ENCODE measurements around the gene DBNDD2. TPM values are rescaled to one million over a fixed set of nuclear protein-coding genes. Genes with fewer than 3 reads are reported as not detected.
A peak's percentile ranks its signal among the peaks of the same experiment; 100 is the strongest.

Gene DBNDD2
- total RNA-seq, 2 experiments from 2014 or later, result 8.1 to 10.0 TPM

- POLR2A ChIA-PET, result interaction anchor here (0.6 to 1.8 kb wide), 6 partner anchors 13 to 469 kb away, joined by 3 to 13 read pairs (median 6); partner anchors contain the start of genes PIGT and SYS1
- no peaks in the 10 kb centered on the region for H3K9me3 Mint-ChIP-seq (ENCODE audit: insufficient read depth)
- H3K36me3 Mint-ChIP-seq (ENCODE audit: low read depth), result peaks cover 12% of the 10 kb centered on the region
- H3K27me3 Mint-ChIP-seq (ENCODE audit: low read depth), result peaks cover 1% of the 10 kb centered on the region
- peaks cover 28% of the 10 kb centered on the region for H3K4me1 Mint-ChIP-seq (ENCODE audit: low read depth)
- ATAC-seq, result peak; percentile 99
- DNase-seq, result peak; percentile 90
- H3K4me3 Mint-ChIP-seq, result peak overlapping the region; percentile 80
- CTCF ChIA-PET, result interaction anchor here (0.6 to 12.5 kb wide), 48 partner anchors 9 to 565 kb away, joined by 3 to 606 read pairs (median 6); partner anchors contain the start of genes DBNDD2, PIGT, SDC4 and SYS1
- H3K27ac Mint-ChIP-seq, result peak overlapping the region; percentile 61
Measured at GRCh38 chr20:45436732-45437485, 28.8 kb downstream of the DBNDD2 start.

DNA sequence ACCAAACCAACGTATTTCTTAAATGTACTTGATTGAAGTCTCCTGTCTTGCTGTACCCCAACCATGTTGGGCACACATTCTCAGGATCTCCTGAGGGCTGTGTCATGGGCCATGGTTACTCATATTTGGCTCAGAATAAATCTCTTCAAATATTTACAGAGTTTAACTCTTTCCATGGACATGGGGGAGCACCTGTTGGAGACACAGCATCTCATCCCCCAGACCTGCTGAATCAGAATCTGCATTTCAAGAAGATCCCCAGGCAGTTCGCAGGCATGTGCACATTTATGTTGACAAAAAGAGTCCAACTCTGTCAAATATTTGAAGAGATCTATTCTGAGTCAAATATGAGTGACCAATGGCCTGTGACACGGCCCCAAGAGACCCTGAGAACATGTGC is 32.3 kb downstream of the DBNDD2 start:
- no peak overlapping the region for H3K4me3 Mint-ChIP-seq
- no peak overlapping the region for H3K27ac Mint-ChIP-seq
- CTCF ChIA-PET, result interaction anchor here (0.6 to 12.5 kb wide), 5 partner anchors 10 to 355 kb away, joined by 3 to 606 read pairs (median 3); partner anchors contain the start of genes SYS1 and TP53TG5
- peaks cover 43% of the 10 kb centered on the region for H3K4me1 Mint-ChIP-seq (ENCODE audit: low read depth)
- H3K27me3 Mint-ChIP-seq (ENCODE audit: low read depth), result peaks cover 21% of the 10 kb centered on the region
- H3K36me3 Mint-ChIP-seq (ENCODE audit: low read depth), result no peaks in the 10 kb centered on the region
- no peak for DNase-seq
- POLR2A ChIA-PET, result interaction anchor here (0.6 kb wide), 1 partner anchor 68 kb away, joined by 3 read pairs; no protein-coding TSS in a partner anchor
- no peak for ATAC-seq
- H3K9me3 Mint-ChIP-seq (ENCODE audit: insufficient read depth), result no peaks in the 10 kb centered on the region

GRCh38 chr20:45440891-45441685 is 33.0 kb downstream of the DBNDD2 start:
- H3K9me3 Mint-ChIP-seq (ENCODE audit: insufficient read depth), result no peaks in the 10 kb centered on the region
- peaks cover 28% of the 10 kb centered on the region for H3K27me3 Mint-ChIP-seq (ENCODE audit: low read depth)
- no peak overlapping the region for H3K4me3 Mint-ChIP-seq
- DNase-seq (no peak), ATAC-seq (no peak)
- POLR2A ChIA-PET, result no interaction called here
- CTCF ChIA-PET, result interaction anchor here (12.5 kb wide), 1 partner anchor 72 kb away, joined by 606 read pairs; the partner anchor contains the start of genes SYS1 and TP53TG5
- peaks cover 49% of the 10 kb centered on the region for H3K4me1 Mint-ChIP-seq (ENCODE audit: low read depth)
- no peak overlapping the region for H3K27ac Mint-ChIP-seq
- no peaks in the 10 kb centered on the region for H3K36me3 Mint-ChIP-seq (ENCODE audit: low read depth)

DNA sequence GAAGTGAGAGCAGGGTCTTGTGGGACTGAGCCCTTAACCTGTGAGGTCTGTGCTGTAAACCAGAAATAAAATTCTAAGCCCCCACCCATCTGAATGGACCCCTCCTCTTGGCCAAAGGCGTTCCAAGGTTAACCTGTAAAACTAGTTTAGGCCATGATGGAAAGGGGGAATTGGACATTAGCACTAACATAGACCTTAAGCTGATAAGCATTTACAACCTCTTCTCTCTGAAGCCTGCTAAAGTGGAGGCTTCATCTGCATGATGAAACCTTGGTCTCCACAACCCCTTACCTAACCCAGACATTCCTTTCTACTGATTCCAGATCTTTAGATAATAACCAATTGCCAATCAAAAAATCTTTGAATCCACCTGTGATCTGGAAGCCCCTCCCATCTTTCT is 33.7 kb downstream of the DBNDD2 start:
- H3K9me3 Mint-ChIP-seq (ENCODE audit: insufficient read depth), result no peaks in the 10 kb centered on the region
- ATAC-seq (no peak), DNase-seq (no peak)
- H3K27ac Mint-ChIP-seq, result no peak overlapping the region
- H3K27me3 Mint-ChIP-seq (ENCODE audit: low read depth), result peaks cover 28% of the 10 kb centered on the region
- ChIA-PET POLR2A (no interaction called here), CTCF (no interaction called here)
- peaks cover 49% of the 10 kb centered on the region for H3K4me1 Mint-ChIP-seq (ENCODE audit: low read depth)
- no peaks in the 10 kb centered on the region for H3K36me3 Mint-ChIP-seq (ENCODE audit: low read depth)
- H3K4me3 Mint-ChIP-seq, result no peak overlapping the region

- peak overlapping the region; percentile 30 for H3K4me3 Mint-ChIP-seq
- H3K27ac Mint-ChIP-seq, result peak overlapping the region; percentile 74
- peak; percentile 76 for DNase-seq
- ChIA-PET POLR2A (interaction anchor here (1.0 to 1.7 kb wide), 2 partner anchors 8 to 81 kb away, joined by 3 to 4 read pairs; partner anchors contain the start of gene SYS1), CTCF (interaction anchor here (0.9 to 12.4 kb wide), 9 partner anchors 6 to 327 kb away, joined by 3 to 118 read pairs (median 7); partner anchors contain the start of gene SYS1)
- peaks cover 28% of the 10 kb centered on the region for H3K27me3 Mint-ChIP-seq (ENCODE audit: low read depth)
- ATAC-seq, result peak; percentile 74
- H3K36me3 Mint-ChIP-seq (ENCODE audit: low read depth), result no peaks in the 10 kb centered on the region
- H3K4me1 Mint-ChIP-seq (ENCODE audit: low read depth), result peaks cover 47% of the 10 kb centered on the region
- no peaks in the 10 kb centered on the region for H3K9me3 Mint-ChIP-seq (ENCODE audit: insufficient read depth)
Measured at GRCh38 chr20:45444050-45444449, 36.0 kb downstream of the DBNDD2 start.

GRCh38 chr20:45445805-45446562 is 37.9 kb downstream of the DBNDD2 start:
- H3K36me3 Mint-ChIP-seq (ENCODE audit: low read depth), result no peaks in the 10 kb centered on the region
- peaks cover 28% of the 10 kb centered on the region for H3K27me3 Mint-ChIP-seq (ENCODE audit: low read depth)
- CTCF ChIA-PET, result interaction anchor here (0.8 to 12.4 kb wide), 12 partner anchors 8 to 337 kb away, joined by 3 to 118 read pairs (median 4); partner anchors contain the start of gene SYS1
- DNase-seq (peak; percentile 51), ATAC-seq (peak; percentile 64)
- H3K4me3 Mint-ChIP-seq, result no peak overlapping the region
- POLR2A ChIA-PET, result no interaction called here
- no peak overlapping the region for H3K27ac Mint-ChIP-seq
- peaks cover 42% of the 10 kb centered on the region for H3K4me1 Mint-ChIP-seq (ENCODE audit: low read depth)
- H3K9me3 Mint-ChIP-seq (ENCODE audit: insufficient read depth), result no peaks in the 10 kb centered on the region

DNA sequence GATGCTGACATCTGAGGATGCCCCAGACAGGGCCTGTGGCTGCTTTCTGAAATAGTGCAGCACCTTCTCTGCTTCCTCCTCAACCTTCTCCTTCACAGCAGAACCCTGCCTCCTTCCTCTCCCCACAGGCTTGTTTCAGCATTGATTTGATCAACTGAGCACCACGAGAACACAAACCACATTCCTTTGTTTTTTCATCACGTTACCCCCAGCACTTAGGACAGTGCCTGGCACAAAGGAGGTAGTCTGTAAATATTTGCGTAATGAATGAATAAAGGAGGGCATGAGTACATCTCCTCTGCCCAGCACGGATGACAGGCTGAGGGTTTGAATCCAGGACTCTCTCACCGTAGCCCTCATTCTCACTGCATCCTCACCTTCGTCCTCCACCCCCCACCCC is 40.2 kb downstream of the DBNDD2 start:
- Mint-ChIP-seq H3K27me3 (ENCODE audit: low read depth) (peaks cover 24% of the 10 kb centered on the region), H3K27ac (no peak overlapping the region), H3K36me3 (ENCODE audit: low read depth) (no peaks in the 10 kb centered on the region), H3K4me3 (no peak overlapping the region), H3K9me3 (ENCODE audit: insufficient read depth) (no peaks in the 10 kb centered on the region), H3K4me1 (ENCODE audit: low read depth) (peaks cover 35% of the 10 kb centered on the region)
- ChIA-PET CTCF (interaction anchor here (2.4 to 12.4 kb wide), 4 partner anchors 11 to 85 kb away, joined by 10 to 118 read pairs (median 100); partner anchors contain the start of gene SYS1), POLR2A (no interaction called here)
- DNase-seq, result no peak
- no peak for ATAC-seq

DNA sequence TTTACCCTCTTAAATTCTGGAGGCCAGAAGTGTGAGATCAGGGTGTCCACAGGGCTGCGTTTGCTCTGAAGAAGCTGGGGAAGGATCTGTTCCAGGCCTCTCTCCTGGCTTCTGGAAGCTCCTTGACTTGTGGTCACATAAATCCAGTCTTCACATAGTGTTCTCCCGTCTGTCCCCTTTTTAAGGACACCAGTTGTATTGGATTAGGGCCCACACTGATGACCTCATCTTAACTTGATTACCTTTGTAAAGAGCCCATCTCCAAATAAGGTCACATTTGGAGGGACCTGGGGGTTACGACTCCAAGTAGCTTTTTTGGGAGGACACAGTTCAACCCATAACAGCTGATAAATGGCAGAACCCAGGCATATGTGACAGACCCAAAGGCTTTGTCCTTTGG is 41.4 kb downstream of the DBNDD2 start:
- Mint-ChIP-seq H3K9me3 (ENCODE audit: insufficient read depth) (no peaks in the 10 kb centered on the region), H3K27ac (no peak overlapping the region), H3K27me3 (ENCODE audit: low read depth) (peaks cover 15% of the 10 kb centered on the region), H3K4me1 (ENCODE audit: low read depth) (peaks cover 24% of the 10 kb centered on the region), H3K36me3 (ENCODE audit: low read depth) (no peaks in the 10 kb centered on the region), H3K4me3 (no peak overlapping the region)
- CTCF ChIA-PET, result interaction anchor here (0.9 to 12.4 kb wide), 19 partner anchors 10 to 322 kb away, joined by 3 to 118 read pairs (median 8); partner anchors contain the start of genes PIGT, SDC4 and SYS1
- DNase-seq, result no peak
- no peak for ATAC-seq
- POLR2A ChIA-PET, result interaction anchor here (0.7 to 1.2 kb wide), 2 partner anchors 13 to 142 kb away, joined by 3 read pairs; no protein-coding TSS in a partner anchor

DNA sequence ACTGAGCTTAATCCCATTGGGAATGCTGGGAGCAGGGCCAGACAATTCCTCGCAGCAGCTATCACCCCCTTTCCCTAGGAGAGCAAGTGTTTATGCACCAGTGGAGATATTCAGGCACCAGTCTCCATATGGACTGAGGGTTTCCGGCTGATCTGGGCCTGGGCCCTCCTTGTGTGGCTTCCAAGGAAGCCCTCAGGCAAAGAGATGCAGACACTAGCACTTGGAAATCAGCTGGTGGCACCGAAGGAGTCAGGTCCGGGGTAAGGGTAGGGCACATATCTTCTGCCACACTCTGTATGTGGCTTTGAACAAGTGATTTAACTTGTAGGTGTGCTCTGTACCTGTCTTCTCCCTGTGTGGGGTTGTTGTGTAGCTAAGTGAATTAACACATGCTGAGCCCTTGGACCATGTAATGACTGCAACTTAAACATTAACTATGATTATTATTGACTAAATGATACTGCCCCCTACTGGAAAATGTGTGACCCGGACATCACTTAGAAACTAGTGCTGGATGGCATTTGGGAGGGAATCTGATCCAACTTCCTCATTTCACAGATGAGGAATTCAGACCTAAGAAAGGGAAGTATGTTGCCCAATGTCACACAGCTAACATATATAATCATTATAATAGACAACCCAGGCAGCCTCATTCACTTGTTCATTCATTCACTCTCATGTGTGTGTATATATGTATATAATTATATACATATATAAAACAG is 42.2 kb downstream of the DBNDD2 start:
- POLR2A ChIA-PET, result interaction anchor here (0.6 to 1.2 kb wide), 4 partner anchors 14 to 1240 kb away, joined by 3 read pairs; partner anchors contain the start of gene OSER1
- H3K4me3 Mint-ChIP-seq, result no peak overlapping the region
- no peaks in the 10 kb centered on the region for H3K9me3 Mint-ChIP-seq (ENCODE audit: insufficient read depth)
- DNase-seq (peak; percentile 42), ATAC-seq (peak; percentile 50)
- no peak overlapping the region for H3K27ac Mint-ChIP-seq
- CTCF ChIA-PET, result interaction anchor here (0.7 to 12.4 kb wide), 24 partner anchors 9 to 321 kb away, joined by 3 to 118 read pairs (median 5); partner anchors contain the start of genes PIGT, SDC4 and SYS1
- H3K36me3 Mint-ChIP-seq (ENCODE audit: low read depth), result no peaks in the 10 kb centered on the region
- peaks cover 9% of the 10 kb centered on the region for H3K27me3 Mint-ChIP-seq (ENCODE audit: low read depth)
- H3K4me1 Mint-ChIP-seq (ENCODE audit: low read depth), result peaks cover 17% of the 10 kb centered on the region

- H3K36me3 Mint-ChIP-seq (ENCODE audit: low read depth), result no peaks in the 10 kb centered on the region
- H3K4me1 Mint-ChIP-seq (ENCODE audit: low read depth), result peaks cover 4% of the 10 kb centered on the region
- DNase-seq (no peak), ATAC-seq (no peak)
- H3K9me3 Mint-ChIP-seq (ENCODE audit: insufficient read depth), result no peaks in the 10 kb centered on the region
- no peak overlapping the region for H3K4me3 Mint-ChIP-seq
- POLR2A ChIA-PET, result interaction anchor here (1.1 kb wide), 1 partner anchor 9 kb away, joined by 3 read pairs; no protein-coding TSS in a partner anchor
- no peak overlapping the region for H3K27ac Mint-ChIP-seq
- no peaks in the 10 kb centered on the region for H3K27me3 Mint-ChIP-seq (ENCODE audit: low read depth)
- CTCF ChIA-PET, result interaction anchor here (1.3 to 12.4 kb wide), 7 partner anchors 10 to 332 kb away, joined by 3 to 118 read pairs (median 76); partner anchors contain the start of gene SYS1
Measured at GRCh38 chr20:45452238-45452637, 44.1 kb downstream of the DBNDD2 start.

Data from activated CD8-positive, alpha-beta T cell treated with anti-CD3 and anti-CD28 coated beads, Interleukin-2, amount 10 ng/mL, durations not matched to agents 7 days and 5 days (primary cell).